ENCODE measurements around the gene OR2T6.
"Not testable (repeated sequence)": the region's sequence is repeated elsewhere in the genome, so short reads cannot be mapped to it uniquely, and the experiment has no call there.

Gene OR2T6

DNA sequence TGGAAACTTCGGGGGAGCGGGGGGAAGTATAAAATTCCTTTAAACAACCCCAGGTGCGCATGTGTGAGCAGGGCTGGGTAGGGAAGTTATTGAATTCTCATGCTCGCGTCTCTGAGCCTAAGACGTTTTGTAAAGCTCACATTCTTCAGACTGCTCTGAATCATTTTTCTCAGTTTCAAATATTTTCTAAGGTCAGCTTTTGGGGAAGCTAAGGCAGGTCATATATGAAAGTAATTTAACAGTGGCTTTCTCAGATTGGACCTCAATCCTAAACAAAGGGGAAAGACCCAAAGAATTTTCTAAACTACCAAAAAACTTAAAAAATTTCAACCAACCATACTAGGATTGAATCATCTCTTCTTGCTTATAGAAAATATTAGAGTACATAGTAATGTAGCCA lies 59.4 kb downstream of the OR2T6 start:
- not testable (repeated sequence) for DNase-seq

DNA sequence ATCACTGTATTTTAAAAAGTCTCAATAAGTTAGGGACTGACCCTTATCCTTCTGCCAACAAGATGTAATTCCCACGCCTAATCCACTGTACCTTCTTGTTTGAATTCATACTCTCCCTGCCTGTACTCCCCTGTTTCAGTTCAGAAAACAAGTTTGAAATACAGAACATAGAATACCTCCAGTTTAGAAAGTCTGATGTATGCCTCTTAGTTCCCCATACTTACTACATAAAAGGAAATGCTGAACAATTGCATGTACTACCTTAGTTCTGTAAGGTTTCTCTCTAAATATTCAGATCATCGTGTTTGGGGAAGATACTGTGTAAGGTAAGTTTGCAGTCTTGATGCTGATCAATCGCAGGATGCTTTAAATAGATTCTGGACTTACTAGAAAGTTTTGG lies 60.8 kb downstream of the OR2T6 start:
- not testable (repeated sequence) for DNase-seq

DNA sequence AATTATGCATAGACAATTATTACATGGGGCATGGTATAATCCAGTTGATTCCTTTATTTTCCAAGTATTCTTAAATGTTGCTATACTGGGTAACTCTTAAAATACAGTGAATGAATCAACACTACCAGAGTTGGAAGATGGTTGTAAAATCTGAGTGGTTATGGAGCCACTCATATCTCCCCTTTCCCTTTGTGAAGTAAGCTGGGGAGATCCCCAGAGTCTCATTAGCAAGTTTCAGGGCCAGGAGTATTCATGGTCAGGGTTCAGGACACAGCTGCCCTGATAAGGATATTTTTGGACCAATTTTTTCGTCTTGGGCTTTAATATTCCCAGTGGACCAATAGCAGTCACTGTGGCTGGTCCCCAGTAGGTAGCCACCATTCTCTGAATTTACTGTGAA lies 63.1 kb downstream of the OR2T6 start:
- DNase-seq = not testable (repeated sequence)

DNA sequence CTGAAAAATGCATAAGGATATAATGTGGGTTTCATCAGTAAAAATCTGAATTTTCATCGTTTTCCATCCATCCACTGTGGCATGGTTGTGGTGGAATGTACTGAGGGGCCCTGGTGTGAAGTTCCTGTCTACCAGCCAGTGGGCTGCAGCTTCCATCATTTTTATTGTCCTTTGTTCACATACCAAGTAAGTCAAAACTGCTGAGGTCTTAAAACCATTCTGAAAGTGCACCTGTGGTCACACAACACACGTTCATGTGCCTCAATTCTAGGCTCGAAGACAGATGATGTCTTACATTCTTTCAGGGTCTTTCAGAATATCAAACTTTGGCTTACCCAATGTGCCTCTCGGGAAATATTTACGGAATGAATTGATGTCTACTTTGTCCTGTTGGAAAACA lies 63.7 kb downstream of the OR2T6 start:
- not testable (repeated sequence) for DNase-seq
